Measurements from ENCODE around the gene TMC1.

GRCh38 chr9:72592502-72593403, 71.3 kb downstream of the TMC1 start:
- TF ChIP-seq EGR2 (tag by site-specific recombination; IDR thresholded peaks at IDR 0.05; ENCODE audit: low read depth): no peak
- TF ChIP-seq ZSCAN30 (tag by site-specific recombination; IDR thresholded peaks at IDR 0.05): no peak
